Measurements from ENCODE around the gene RASSF7.

The RASSF7 gene

DNA sequence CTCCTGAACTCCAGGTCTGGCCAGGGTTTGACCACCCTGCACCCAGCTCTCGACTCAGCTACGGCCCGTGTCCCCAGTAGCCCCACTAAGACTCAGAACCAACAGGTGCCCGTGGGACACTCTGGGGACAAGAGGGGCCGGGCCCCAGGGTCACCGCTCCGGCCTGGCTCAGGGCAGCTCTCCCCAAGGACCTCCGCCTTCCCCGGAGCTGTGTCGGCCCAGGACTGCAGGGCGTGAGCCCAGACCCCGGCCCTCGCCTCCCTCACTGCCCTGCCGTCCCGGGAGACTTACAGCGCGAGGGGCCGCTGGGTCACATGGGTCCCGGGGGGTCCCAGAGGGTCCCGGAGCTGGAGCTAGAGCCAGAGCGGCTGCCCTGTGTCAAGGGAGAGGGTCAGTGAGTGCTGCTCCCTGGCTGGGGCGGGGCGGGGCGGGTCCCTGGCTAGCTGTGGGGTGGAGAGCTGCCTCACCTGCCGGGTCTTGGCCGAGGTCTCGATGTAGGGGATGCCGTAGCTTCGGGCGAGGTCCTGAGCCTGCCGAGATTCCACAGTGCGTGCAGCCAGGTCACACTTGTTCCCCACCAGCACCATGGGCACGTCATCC lies 27.7 kb upstream of the RASSF7 start:
- DNase-seq (ENCODE audit: low read depth in 3 of 3), result no peak

DNA sequence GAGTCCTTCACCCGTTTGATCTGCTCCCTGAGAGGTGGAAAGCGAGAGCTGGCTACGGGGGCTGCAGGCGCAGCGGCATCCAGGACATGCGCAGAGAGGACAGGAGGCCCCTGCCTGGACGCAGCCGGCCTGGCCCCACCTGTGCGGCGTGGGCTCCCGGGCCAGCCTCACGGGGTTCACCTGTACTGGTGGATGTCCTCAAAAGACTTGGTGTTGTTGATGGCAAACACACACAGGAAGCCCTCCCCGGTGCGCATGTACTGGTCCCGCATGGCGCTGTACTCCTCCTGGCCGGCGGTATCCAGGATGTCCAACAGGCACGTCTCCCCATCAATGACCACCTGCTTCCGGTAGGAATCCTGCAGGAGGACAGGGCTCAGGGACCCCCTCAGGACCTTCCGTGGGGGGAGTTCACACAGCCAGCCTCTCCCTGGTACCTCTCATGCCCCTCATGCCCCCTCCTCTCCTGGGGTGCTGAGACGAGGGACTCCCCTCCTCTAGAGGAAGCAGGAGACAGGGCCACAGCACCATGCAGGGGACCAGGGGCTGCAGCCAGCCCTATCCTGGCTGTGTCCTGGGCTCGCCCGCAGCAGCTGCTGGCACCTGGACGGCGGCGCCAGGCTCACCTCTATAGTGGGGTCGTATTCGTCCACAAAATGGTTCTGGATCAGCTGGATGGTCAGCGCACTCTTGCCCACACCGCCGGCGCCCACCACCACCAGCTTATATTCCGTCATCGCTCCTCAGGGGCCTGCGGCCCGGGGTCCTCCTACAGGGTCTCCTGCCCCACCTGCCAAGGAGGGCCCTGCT lies 27.0 kb upstream of the RASSF7 start:
- DNase-seq (ENCODE audit: low read depth in 3 of 3), result no peak

DNA sequence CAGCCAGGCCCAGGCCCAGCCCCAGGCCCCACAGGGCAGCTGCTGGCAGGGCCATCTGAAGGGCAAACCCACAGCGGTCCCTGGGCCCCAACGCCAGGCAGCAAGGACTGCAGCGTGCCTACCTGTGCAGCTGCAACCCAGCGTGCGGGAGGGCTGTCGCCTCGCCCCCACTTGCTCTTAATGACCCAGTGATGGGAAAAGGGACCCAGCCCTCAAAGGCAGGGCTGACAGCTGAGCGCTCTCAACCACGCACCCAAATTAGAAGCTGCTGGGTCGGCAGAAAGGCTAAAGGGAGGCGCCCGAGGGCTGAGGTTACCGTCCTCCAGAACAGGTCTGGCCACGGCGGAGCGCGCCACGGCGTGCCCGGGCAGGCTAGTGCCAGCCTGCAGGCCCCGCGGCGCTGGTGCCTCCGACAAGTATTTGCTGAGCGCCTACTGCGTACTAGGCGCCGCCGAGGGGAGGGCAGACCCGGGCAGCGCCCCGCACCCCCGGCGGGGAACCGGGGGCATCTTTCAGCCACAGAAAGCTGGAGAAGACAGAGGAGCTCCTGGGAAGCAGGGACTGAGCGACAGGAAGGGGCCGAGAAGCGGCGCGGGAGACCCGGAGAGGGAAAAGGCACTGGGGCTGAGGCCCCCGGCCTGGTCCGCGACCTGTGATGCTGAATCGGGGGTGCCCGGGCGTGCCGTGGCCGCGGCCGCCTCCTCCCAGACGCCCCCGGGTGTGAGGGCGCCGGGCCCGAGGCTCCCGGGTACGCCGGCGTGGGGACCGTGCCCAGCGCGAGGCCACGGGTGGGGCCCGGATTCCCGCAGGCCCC lies 26.2 kb upstream of the RASSF7 start:
- no peak for DNase-seq (ENCODE audit: low read depth in 3 of 3)

DNA sequence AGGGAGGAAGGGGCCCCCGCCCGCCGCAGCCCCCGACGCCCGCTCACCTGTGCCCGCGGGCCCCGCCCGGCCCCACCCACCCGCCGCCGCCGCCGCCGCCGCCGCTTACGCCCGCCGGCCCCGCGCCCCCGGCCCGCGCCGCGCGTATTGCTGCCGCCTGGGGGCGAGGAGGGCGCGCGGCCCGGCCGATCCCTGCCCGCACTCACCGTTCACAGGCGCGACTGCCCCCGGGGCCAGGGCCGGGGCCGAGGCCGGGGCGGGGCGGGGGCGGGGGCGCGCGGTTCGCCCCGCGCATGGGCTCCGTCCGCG lies 25.6 kb upstream of the RASSF7 start:
- no peak for DNase-seq (ENCODE audit: low read depth in 3 of 3)

DNA sequence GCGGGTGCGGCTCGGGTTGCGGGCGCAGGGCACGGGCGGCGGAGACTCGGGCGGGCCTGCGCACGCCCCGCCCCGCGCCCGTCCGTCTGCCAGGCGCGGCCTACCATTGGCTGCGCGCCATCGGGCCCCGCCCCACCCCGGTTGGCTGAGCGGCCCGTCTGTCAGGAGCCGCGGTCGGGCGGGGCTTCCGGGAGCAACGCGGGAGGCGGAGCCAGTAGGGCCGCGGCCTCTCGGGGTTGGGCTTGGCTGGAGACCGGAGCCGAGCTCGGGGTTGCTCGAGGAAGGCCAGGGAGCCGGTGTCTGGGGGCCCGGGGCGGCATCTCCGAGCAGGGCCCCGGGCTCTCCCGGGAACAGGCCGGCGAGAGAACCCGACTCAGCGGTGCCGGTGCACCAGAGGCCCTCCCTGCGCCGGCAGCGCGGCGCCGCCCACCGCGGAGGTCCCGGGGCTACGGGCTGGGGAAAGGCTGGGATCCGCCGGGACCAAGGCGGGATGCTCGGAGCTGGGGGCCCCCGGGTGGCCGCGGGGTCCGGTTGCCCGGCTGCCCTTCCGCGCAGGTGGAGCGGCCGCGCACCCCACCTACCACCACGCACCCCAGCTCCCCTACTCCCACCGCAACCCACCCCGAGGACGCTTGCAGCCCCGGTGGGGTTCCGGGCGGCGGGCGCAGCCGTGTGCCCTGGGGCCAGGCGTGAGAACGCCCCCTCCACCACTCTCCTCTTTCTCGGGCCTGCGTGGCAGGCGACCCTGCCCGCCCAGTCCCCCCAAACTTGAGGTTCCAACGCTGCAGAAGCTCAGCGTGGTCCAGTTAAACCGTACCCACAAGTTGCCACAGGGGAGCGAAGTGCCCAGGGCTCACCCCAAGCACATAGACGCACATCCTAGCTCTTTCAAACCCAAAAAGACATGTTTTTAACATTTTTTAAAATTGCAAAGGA lies 25.0 kb upstream of the RASSF7 start, which contains the start of gene HRAS:
HRAS (minus strand) TSS at position 58 of the 936 bp plus-strand sequence.
- peak; percentile 93 for DNase-seq (ENCODE audit: low read depth in 3 of 3)

DNA sequence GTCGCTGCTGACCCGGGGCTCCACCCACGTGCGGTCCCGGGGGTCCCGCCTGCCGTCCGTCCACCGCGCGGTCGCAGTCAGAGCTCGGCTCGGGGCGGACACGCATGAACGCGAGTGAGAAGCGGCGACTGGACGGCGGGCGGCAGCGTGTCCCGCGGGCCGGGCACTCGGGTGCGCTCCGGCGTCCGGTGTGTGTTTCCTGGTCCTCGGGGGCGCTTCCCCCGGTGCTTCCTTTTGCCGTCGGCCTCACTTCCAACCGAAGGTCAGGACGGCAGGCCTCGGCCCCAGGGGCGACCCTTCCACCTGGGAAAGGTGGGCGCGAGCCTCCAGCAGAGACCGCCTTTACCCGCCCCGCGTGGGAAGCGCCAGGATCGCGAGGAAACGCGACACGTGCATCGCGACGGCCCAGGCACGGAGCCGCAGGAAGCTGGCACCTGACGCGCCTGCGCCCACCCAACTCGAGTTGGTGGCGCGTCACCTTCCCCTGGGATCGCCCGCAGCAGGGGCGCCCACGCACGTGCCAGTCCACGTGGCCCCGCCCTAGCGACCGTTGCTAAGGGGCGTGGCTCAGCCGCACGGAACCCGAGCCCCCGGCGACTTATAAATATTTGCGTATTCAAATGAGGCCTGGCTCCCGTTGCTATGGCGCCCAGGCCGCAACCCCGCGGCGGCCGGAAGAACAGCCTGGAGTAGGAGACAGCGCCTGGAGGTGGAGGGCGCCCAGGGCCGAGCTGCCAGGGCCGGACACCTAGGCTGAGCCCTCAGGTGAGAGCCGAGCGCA lies 23.7 kb upstream of the RASSF7 start, which contains the start of gene LRRC56:
LRRC56 (plus strand) TSS at position 687 of the 781 bp plus-strand sequence. CDS start 3,158 bp downstream, outside the sequence.
- peak; percentile 81 to 84 (median 83) for DNase-seq (ENCODE audit: low read depth in 3 of 3)

DNA sequence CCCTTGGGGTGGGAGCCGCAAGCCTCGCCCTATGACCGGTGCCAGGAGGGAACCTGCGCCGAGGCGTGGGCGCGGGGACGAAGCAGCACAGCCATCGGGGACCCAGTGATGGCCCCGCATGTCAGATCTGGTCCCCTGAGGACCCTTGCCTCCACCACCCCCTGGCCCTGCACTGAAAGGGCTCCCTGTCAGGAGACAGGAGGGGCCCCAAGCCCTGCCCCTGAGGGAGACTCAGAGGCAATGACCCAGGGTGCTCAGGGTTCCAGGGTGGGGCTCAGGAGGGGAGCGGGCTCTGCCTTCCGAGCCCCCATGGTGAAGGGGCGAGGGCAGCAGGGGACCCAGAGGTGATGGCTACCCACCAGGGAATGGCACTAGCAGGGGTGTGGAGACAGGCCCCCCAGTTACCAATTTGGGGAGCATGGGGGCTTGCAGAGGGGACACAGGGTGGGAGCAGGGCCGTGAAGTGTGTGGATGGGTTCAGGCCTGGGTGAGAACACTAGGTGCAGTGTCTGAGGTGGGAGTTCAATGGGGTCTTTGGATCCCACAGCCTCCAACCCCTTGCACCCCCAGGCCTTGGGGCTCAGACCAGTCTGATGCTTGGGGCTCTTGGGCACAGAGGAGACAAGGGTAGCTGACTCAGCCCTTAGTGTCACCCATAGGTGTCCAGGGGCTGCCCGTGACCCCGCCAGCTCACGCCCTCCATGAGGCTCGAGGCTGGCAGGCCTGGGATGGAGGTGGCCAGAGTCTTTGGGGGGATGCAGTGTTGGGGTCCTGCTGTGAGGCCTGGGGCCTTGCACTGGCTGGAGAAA lies 22.9 kb upstream of the RASSF7 start:
- no peak for DNase-seq (ENCODE audit: low read depth in 3 of 3)

DNA sequence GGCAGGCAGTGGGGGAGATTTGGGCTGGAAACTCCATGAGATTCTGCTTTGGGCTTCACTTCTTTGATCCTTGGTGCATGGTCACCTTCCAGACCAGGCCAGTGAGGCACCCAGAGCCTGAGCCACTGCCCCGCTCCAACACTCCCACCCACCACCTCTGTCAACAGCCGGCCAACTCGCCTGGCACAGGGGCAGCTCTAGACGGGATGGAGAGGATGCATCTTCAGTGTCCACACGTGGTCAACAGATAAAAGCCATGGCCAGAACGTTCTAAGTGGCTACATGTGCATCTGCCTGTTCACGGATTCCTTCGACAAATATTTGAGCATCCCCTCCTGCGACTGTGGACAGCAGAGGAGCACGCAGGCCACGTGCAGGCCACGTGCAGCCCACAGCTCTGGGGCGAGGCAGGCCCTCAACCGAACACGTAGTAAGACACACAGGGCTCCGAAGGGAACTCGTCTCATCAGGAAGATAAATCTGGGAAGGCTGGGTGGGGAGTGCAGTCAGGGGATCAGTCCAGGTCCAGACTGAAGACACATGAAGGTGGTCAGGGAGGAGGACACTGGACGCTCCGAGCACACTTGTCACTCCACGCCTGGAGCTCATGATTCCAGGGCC lies 22.2 kb upstream of the RASSF7 start:
- DNase-seq (ENCODE audit: low read depth in 3 of 3), result no peak

DNA sequence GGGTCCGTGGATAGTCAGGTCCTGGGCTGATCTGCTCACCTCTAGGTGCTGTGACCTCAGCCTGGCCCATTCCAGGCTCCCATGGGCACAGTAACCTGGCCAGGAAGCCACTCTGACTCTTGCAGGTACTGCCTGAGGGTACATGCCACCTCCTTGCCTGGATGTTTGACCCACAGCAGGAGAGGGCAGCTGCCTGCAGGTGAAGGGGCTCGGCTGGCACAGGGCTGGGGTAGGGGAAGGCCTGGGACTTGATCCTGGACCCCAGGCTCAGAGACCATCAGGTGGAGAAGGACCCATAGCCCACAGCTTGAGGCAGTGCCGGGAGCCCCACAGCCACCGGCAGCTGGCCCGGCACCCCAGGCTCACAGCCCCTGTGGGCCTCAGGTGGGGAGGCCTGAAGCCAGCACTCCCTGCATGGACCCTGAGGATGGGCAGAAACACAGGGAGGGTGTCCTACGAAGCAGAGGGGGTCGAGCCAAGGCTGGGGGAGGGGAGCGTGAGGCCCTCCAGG lies 20.7 kb upstream of the RASSF7 start:
- no peak for DNase-seq (ENCODE audit: low read depth in 3 of 3)

DNA sequence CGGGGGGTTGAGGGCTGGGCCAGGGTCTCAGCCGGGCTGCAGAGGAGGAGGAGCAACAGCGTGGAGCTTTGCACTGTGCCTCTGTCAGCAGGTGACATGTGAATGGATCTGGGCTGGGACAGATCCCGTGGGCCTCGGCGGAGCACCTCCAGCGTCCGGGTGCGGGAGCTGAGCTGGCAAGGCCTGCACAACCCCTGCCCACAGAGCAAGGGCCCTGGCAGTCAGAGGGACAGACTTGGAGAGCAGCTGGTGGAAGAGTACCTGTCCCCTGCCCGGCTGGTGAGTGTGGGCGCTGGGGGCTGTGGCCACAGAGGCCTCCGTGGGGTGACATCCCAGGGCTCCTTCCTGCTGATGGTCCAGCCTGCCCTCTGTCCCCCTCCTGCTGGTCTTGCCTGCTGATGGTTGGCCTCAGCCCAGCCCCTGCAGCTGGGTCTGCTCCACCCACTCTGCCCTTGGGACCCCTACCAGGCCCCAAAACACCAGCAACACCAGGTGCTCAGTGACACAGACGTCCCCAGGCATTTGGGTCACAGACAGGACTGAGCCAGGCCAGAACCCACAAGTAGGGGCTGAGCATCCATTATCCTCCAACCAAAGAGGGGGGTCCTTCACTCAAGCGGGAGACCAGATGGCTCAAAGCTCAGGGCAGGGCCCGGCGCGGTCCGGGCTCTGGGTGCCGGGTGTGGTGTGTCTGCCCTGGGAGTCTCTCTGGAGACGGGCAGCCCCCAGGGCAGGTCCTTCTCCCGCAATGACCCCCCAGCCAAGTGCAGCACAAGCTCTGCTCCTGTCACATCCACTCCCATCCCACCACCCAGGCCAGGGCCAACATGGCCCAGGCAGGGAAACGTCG lies 20.0 kb upstream of the RASSF7 start:
- no peak for DNase-seq (ENCODE audit: low read depth in 3 of 3)

DNA sequence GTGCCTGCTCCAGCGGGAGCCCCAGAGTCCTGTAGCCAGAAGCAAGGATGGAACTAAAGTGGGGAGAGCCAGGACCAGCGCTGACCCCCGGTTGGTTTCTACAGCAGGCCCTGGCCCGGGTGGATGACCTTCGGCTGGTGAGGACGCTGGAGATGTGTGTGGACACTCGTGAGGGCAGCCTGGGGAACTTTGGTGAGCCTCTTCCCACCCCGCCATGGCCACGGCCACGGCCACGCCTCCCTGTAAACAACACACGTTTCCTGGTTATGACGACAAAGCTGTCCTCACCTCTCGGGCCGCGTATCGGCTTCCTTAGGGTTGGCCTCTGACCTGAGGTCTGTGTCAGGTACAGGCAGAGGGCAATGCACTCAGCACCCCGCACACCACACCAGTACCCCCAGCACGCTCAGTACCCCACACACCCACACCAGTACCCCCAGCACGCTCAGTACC lies 19.3 kb upstream of the RASSF7 start:
- DNase-seq (ENCODE audit: low read depth in 3 of 3), result no peak

DNA sequence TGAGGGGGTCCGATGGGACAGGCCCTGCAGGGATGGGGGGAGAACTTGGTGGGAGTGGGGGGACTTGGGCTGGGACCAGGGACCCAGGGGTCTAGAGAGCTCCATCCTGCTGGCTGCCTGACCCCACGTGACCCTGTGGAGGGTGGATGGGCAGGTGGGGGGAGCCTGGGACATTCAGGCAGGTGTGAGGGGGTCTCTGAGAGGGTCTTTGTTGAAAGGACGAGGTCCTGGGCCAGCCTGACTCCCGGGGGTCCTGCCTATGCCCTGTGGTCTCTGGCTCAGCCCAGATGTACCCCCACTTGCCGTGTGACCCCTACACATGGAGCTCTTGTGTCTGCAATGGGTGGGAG lies 16.0 kb upstream of the RASSF7 start:
- DNase-seq (ENCODE audit: low read depth in 3 of 3), result no peak

DNA sequence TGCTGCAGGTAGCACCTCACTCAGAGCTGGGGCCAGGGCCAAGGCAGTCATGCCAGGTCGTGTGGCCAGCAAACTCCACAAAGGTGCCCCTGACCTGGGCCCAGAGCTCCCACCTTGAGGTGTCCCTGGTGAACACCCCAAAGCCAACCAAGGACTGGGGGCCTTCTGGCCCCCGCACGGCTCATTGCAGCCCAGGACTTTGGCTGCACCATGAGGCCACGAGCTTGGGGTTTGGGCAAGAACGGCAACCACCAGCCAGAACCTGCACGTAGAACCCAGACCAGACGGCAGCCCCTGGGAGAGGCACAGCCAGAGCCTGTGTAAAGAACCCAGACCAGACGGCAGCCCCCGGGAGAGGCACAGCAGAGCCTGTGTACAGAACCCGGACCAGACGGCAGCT lies 15.6 kb upstream of the RASSF7 start:
- no peak for DNase-seq (ENCODE audit: low read depth in 3 of 3)

DNA sequence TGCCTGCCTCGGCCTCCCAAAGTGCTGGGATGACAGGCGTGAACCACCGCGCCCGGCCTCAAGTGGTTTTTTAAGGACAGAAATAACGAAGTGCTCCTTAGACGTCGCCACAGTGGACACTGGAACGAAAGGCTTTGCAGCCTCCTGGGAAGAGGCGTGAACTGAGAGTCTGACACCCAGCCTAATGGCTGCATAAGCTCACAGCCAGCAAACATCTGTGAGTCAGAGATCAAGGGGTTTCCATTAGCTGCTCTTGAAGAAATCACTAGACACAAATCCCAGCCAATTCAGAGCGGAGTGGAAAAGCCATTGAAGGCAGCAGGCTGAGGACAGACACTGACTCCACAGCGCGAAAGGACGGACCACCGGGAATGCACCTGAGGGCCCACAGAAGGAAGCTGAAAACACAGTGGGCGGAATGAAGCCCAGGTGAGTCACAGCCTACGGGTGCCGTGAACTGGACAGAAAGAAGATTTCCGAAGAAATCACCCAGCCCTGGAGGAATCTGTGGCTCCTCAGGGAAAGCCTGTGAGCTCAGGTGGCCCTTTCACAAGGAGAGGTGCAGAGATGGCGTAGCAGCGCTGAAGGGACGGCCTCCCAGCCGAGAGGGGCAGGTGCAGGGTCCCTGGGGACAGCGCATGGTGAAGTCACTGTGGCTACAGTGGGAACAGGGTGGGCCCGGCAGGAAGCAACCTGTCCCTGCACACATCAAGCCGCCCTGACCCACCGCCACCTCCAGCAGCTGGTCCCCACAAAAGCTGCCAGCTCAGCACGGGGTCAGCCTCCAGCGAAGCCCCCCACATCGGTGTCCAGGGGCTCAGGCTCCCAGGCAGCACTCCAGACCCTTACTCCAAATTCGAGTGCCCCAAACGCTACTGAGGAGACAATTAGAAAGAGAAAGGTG lies 11.8 kb upstream of the RASSF7 start:
- DNase-seq (ENCODE audit: low read depth in 3 of 3), result no peak

DNA sequence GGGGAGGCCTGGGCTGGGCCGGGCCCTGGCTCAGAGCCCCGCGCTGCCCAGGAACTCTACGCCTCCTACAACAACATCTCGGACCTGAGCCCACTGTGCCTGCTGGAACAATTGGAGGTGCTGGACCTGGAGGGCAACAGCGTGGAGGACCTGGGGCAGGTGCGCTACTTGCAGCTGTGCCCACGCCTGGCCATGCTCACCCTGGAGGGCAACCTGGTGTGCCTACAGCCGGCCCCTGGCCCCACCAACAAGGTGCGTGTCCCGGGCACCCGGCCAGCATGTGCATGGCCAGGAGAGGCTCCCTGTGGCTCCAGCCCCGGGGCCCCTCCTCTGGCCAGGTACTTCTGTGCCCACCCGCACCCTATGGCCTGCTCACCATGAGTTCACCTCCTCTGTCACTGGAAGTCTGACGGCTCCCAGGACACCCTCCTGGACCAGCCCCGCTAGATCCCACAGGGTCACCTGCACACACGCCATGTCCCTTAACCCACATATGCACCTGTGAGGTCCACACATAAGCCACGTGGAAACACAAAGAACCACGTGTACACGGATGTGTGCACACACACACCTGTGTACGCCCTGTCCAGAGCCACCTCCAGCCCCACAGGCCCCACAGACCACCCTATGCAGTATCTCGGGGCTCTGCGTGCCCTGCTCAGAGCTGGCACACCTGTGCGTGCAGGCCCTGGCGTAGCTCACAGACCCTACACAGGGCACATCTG lies 10.6 kb upstream of the RASSF7 start:
- DNase-seq (ENCODE audit: low read depth in 3 of 3), result no peak

DNA sequence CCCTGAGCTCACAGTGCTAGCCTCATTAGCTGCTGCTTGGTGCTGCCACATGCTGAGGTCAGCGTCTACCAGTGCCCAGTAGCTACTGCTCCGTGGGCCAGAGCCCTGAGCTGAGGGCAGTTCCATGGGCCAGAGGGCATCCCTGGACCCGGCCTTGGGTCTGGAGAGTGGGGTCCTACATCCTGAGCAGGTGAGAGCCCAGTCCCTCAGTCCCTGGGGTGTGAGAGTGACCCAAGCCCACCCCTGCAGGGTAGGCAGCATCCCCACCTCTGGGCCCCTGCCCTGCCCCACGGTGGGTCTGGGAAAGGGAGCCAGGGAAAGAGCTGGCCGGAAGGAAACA lies 10.1 kb upstream of the RASSF7 start:
- DNase-seq (ENCODE audit: low read depth in 3 of 3), result no peak

DNA sequence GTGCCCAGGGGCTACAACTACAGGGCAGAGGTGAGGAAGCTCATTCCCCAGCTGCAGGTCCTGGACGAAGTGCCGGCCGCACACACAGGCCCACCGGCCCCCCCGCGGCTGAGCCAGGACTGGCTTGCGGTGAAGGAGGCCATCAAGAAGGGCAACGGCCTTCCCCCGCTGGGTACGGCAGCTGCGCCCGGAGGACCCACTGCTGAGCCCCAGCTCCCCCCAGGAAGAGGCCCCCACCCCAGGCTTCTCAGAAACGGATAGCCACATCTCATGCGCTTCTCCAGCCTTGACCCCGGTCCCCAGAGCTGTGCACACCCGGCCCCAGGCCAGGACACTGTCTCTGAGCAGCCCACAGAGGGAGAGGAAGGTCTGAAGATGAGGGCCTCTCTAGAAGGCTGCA lies 9.6 kb upstream of the RASSF7 start:
- no peak for DNase-seq (ENCODE audit: low read depth in 3 of 3)
